ENCODE data around the gene GAPDHS.

Gene GAPDHS

GRCh38 chr19:35592226-35592625, 59.0 kb downstream of the GAPDHS start:
- no peak for TF ChIP-seq POLR2A (IDR thresholded peaks at IDR 0.05; ENCODE audit: low read depth, low read length)
- no peak for FAIRE-seq
- no peak for DNase-seq (ENCODE audit: insufficient read length, low spot score)
